Kasumi-1 (cell line): ENCODE measurements around the gene BMP4.
A peak's percentile ranks its signal among the peaks of the same experiment; 100 is the strongest.

Experiments used
- DNase-seq, 2 experiments: peaks; one replicate each; lab custom pipeline; 2025; lab: John Stamatoyannopoulos, UW

Gene BMP4

DNA sequence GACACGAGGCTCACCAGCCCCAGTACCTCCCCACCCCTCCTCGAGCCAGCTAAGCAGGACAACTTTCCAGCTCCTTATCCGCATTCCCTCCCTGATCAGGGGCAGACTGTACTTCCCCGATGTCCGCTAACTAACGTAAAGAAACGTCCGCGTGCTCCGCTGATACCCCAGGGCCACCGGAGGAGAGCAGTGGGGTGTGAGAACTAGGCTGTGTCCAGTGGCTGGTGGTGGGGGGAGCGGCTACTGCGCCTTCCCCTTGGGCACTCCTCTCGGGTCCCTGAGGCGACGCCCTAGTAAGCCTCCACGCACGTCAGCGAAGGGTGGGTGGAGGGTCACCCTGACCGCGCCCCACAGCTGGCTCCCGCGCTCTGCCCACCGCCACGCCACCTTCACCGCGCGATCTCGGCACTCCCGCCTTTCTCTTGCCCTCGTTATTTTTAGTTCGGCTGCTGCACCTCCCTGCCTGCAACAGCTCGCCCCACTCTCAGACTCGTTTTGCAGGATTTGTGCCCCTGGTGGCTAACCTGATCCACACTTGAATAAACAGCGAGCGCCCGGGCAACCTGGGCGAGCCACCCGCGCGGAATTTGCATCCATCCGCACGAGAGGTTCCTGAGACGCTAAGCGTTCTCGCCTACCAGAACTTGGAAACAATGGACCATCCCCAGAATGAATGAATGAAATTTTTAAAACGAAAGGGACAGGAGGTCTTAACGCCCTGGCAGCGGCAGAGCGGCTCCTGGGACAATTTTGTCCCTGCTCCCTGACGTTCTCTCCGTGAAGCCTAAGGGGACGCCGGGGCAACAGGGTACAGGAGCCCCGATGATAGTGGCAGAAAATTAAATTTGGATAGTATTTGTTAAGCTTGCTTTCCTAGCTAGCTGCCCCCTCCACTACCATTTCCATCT is 6.9 kb upstream of the BMP4 start:
- DNase-seq: no peak

GRCh38 chr14:53962953-53963319 is 6.3 kb upstream of the BMP4 start:
- DNase-seq: no peak

DNA sequence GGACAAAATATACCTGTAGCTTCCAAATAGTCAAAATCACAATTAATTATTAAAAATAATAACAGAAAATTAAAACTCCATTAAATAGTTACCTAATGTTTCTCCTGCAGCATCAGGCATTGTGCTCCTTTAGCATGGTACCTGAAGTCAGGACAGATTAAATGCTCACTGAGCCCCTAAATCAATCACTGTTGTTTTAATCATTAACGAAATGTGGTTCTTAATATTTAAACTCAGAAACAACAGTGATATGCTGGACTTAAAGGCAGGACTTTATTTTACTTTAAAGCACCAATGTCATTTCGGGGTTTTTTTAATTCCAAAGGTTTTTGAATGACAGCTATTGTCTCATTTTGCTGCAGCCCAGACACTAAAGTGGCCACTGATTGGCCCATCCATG is 2.0 kb upstream of the BMP4 start:
- no peak for DNase-seq

- DNase-seq: no peak
Observed at GRCh38 chr14:53957739-53958138, 1.1 kb upstream of the BMP4 start.

DNA sequence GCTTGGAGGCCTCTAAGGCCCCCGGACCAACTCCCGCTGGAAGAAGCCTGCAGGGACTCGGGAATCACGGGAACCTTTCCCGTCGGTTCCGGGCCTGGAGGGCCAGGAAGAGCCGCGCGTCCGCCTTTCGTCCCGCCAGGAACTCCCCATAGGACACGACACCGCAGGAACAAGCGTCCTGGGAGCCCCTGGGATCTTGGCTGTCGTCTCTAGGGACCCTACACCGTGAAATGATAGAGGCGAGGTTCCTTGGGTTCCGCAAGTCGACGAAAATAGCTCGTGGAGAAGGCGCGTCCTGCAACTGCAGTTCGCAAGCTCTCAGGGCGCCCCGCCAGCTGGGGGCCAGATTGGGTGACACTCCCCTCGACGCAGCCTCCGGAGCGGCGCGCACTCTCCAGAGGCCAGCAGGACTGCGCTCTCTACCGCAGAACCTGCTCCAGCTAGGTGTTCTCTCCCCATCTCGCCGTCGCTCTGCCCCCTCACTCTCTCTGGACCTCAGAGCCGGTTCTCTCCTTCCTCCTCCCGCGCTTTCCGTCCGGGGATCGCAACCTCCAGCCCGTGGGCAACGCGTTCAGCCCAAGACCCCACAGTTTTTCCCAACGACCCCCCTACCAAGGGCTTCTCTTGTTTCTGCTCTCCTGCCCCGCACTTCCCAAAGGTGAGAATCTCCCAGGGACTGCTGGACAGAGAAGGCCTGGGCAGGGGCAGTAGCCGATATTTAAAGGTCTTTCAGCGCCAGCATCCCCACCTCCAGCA is 776 bp downstream of the BMP4 start:
- DNase-seq: peak; percentile 29 to 58

DNA sequence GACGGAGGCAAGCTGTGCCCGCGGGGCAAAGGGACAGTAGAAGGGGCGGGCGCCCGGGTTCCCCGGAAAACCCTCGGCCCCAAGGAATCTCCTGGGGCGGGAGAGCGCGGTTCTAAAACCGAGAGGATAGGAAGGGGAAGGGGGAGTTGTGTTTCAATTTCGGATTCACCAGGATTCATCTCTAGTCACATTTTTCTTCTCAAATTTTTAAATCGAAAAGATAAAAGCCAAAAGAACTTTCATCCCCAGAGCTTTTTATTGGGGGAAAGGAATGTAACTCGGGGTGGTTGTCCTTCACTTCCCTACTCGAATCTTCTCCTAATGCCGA is 1.4 kb downstream of the BMP4 start:
- peak in 1 of 2 experiments; percentile 14 for DNase-seq

DNA sequence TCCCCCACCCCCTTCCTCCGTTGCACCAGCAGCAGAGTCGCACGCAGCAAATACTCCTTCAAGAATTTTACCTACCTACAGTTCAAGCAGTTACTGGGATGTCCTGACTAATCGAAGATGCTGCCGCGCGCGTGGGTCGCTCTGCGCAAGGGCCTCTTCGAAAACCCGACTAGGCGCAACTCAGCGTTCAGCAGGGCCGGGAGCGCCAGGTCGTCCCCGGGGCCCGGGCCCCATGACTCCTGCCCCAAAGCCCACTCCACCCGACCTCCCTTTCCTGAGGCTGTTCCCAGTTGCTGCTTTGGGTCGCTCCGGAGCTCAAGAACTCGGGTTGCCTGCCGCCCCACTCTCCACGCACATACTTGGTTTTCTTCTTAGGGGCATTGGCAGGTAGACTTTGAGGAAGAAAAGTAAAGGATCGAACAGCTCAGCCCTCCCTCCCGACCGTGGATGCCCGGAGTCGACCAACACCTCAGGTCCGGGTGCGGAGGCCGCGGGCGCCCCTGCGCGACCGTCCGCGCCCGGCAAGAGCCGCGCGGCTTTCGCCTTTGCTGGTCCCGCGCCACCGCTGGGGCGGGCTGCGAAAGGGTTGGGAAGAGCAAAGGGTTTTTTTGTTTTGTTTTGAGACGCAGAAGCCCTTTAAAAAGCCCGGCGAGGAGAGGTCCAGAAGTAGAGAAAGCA is 1.9 kb downstream of the BMP4 start:
- DNase-seq: no peak

DNA sequence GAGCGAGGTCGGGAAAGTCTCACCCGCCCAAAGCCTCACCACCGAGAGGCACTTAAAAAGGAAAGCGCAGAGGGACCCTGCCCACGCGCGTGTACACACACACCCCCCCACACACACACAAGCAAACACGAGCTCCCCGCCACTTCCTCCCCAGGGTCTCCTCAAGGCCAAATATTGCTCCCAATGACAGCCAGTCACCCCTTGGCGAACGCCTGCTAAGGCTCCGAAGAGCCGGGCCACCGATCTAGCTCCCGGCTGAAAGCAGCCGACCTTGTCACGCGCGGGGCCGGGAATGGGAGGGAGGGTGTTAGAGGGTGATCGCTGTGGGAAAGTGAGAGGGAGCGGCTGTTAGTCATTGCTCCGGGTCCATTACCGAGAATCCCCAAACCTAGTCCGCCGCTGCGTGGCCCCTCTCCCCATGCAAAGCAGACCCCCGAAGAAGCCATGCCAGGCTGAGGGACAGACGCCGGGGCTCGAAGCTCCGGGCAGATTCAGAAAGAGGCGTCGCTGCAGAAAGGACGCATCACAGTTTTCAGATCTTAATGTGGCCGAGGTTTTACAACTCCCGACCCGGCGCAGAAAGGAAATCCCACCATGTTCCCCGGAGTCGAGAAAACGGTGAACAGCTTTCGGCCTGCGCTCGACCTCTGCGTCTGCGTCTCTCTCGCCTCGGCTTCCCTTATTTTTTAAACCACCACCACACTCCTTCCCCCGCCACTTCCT is 2.6 kb downstream of the BMP4 start:
- peak; percentile 74 to 80 for DNase-seq

- peak; percentile 57 to 70 for DNase-seq
Observed at GRCh38 chr14:53953002-53953827, 3.4 kb downstream of the BMP4 start.

- no peak for DNase-seq
Observed at GRCh38 chr14:53952533-53952932, 4.1 kb downstream of the BMP4 start.

DNA sequence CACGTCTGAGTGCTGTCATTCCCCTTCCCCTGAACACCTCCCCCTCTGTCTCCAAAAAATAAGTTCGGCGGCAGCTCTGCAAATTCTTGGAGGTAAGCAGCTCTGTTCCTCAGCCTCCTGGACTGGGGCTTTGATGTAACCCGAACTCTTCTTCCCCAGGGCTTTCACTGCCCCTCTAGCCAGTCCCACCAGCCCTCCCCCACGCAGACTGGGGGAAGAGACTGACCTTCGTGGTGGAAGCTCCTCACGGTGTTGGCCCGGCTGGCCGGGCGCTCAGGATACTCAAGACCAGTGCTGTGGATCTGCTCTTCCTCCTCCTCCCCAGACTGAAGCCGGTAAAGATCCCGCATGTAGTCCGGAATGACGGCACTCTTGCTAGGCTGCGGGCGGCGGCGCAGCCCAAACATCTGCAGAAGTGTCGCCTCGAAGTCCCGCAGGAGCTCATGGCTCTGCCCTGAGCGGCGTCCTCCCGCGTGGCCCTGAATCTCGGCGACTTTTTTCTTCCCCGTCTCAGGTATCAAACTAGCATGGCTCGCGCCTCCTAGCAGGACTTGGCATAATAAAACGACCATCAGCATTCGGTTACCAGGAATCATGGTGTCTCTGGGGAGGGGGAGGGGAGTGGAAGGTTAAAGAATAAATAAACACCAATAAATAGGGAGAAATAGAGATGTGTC is 4.9 kb downstream of the BMP4 start:
- DNase-seq: no peak

DNA sequence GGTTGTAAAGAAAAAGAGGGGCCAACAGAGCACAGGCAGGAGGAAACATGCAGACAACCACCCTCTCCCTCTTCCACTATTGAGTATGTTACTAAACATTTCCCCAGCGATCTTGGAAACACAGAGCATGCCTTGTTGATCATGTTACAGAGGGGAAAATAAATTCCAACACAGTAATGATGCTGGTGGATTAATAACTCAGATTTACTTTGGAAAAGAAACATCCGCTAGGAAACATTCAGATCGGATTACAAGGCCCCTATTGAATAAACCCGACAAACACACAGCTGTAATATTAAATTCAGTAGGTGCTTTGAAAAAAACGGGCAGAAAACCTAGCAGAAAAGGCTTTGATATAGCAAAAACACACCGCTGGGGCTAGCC is 5.4 kb downstream of the BMP4 start:
- no peak for DNase-seq

- no peak for DNase-seq
Observed at GRCh38 chr14:53950031-53950793, 6.4 kb downstream of the BMP4 start.

GRCh38 chr14:53949201-53949600 is 7.4 kb downstream of the BMP4 start:
- DNase-seq: no peak

GRCh38 chr14:53948205-53948884 is 8.3 kb downstream of the BMP4 start:
- no peak for DNase-seq

DNA sequence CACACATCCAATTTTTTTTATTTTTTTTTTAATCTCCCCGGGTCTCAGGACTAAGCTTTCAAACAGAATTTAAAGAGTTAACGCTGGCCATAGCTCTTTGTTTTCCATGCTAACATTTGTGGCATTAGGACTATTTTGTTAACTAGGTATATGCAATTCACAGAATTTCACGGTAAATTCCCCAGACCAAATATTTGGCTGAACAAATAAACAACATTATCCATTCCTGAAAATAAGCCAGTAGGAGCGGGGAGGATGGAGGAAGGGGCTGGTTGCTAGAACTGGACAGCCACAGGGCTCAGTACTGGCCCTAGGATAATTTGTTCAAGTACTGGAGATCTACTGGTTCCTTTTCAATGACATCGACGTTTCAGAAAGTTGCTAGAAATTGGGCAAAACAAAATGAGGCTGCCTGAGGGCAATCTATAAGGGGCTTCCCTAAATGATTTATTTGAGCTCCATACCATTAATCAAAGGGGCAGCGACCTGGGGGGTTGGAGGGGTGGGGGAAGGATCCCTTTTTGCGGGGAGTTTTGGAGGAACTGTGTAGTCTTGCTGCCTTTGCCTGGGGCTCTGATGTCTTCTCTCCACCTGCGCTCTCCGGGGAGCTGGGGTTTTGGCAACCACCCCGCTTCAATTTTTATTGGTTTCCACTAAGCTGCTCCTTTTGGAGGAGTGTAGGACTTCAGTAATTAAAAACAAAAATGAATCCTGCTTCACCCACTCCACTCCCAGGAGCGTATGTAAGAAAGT is 9.0 kb downstream of the BMP4 start:
- DNase-seq: no peak

DNA sequence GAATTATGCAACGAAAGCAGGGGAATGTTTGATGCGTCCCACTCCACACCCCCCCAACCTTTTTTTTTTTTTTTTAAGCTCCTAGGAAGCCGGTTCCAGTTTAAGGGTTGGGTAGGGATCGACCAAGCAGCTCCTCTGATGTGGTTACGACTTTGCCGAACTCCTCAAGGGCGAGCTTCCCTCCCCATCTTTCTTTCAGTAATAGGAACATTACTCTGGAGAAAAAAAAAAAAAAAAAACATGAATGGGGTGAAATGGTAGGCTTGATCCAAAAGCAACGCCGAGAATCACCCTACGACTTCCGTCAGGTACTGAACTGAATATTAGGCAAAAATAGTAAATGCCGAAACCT is 9.6 kb downstream of the BMP4 start:
- no peak for DNase-seq

DNA sequence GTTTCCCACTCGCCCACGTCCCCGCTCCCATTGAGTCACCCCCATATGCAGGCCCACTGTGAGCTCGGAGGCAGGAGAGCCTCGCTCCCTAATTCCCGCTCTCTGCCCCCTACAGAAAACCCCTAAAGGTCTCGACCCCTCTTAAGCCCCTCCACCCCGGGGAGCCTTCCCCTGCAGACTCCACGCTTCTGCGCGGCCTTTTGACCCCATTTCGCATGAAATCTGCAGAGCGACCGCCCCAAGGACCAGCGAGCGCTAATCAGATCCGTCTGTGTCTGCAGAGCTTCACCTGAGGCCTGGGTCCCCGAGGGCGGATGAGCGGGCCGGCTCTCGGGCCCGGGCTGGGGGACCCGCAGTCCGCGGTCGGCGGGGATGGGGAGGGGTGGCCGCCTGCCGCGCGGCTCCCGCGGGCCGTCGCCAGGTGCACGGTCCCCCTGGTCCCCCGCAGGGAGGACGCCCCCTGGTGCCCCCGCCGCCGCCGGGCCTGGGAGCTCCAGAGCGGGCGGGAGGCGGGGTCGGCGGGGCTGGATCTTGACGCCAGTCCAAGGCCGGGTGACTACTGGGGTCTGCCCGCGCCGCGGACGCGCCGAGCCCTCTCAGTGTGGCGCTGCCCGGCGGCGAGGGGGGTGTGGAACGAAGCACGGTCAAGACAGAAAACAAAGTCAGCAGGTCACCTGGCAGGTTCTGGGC is 10.1 kb downstream of the BMP4 start:
- DNase-seq: no peak
